HG03457 (cell line): ENCODE measurements around the gene GRIP2.

Source experiments
- ATAC-seq: cut with Tn5 transposase; IDR thresholded peaks from one replicate; pipeline ENCODE4 v1.9.1; 2021; ENCODE audit warnings: moderate number of reproducible peaks; ENCODE audit not compliant: unreplicated experiment

The GRIP2 gene

GRCh38 chr3:14539742-14540491 is at the start of gene GRIP2:
Gene GRIP2 (minus strand): TSS chr3:14540342. CDS start chr3:14540308, 34 bp downstream.
- ATAC-seq, result no peak

GRCh38 chr3:14588425-14589112 is 48.4 kb upstream of the GRIP2 start:
- no peak for ATAC-seq

DNA sequence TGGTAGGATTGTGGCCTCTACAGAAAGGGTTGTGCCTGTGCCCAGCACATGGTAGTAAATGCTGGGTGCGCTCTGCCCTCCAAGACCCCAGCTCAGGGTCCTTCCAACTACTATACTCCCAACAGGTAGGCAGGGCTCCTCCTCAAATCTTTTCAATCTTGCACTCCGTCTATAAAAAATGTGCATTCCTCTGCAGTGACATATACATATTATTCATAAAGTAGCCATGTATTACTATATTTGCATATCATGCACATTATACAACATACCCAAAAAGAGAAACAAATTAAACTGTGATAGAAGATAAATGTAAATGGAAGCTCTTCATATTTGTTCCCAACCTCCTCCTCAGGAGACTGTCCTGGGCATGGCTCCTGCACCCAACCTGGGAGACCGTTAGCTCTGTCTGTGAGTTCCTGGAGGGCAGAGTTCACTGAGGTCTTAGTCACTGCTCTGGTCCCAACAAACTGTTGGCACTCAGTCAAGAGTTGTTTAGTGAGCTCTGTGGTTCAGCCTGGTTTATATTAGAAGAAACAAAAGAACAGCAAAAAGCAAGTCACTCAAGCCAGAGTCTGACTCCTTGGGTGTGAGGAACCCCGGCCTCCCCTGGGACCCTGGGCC is 47.7 kb upstream of the GRIP2 start:
- no peak for ATAC-seq

DNA sequence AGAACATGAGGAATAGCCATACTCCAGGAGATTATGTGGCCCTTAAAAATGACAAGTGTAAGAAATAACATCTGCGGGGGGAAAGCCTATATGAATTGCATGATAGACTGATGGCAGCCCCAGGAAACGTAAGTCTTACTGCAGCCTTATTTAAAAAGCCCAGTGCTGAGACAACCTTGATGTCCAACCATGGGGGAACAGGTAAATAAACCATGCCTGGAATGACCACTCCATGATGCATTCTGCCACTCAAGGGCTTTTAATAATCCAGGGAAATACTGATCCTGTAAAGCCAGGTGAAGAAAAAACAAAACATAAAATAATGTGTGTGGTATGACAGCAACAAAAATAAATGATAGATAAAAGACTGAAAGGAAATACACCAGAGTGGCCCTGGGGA is 46.5 kb upstream of the GRIP2 start:
- ATAC-seq, result no peak

DNA sequence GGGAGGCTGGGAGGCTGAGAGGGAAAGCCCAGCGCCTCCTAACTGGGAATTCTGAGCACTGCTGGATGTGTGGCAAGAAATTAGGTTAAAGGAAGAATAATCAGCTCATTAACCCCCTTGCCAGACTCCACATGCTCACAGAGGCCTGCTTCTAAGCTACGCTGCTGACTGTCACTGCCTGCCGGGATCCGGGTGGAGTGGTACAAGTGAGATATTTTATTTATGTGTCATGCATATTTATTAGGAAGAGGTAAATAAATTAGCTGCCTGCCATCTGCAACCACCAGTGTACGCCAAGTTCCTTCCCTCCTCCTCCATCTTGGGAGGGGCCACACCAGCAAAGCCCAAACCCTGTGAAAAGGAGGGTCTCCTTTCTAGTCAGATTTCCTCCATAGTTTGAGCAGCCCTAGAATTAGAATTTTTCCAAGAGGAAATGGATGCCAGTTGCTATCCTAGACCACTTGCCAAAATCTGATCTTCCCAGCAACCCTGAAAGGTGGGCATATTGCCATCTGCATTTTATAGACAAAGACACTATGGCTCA is 43.5 kb upstream of the GRIP2 start:
- no peak for ATAC-seq

GRCh38 chr3:14582045-14582410 is 41.9 kb upstream of the GRIP2 start:
- ATAC-seq, result no peak

DNA sequence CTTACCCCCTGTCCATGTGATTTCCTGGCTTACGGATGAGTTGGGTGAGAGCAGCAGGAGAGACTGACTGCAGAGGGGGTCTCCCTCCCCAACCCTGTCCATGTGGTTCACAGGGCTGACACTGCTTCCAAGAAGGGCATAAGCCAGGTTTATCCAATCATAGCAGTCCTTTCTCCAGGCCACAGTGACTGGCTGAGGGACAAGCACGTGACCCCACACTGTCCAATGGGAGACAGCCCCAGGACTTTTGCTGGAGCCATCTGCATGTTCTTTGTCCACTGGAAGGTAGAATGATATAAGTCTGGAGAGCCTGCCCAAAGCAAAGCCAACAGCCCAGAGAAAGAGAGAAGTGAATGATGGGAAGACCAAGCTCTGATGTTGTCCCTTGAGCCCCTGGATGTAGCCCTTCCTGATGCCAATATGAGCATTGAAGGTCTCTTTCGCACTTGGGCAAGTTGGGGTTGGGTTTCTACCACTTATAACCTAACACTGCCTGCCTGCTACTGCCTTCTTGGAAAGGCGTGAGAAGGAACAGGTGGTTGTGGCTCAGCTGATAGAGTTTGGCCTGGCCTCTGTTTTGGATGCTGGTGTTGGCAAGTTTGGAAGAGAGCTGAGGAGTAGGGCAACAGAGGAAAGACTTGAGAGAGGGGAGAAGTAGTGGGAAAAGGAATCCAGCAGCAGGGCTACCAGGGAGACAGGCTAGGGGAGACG is 41.3 kb upstream of the GRIP2 start:
- ATAC-seq, result no peak

- ATAC-seq, result no peak
Measured at GRCh38 chr3:14577897-14578296, 37.8 kb upstream of the GRIP2 start.

DNA sequence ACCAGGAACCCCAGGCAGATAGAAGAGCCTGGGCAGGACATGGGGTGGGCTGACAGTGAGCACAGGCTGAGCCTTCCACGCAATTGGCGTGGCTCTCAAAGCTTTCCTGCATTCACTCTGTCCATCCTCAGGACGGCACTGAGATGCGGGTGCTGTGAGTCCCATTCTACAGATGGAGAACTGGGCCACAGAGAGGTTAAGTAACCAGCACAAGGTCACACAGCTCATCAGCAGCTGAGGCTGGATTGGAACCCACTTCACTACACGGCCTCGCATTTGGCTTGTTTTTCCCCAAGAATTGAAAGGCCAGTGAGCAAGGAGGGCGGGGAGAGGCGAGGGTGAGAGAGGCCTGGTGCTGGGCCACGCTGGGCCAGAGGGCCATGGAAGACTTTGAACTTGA is 36.0 kb upstream of the GRIP2 start:
- ATAC-seq, result no peak

DNA sequence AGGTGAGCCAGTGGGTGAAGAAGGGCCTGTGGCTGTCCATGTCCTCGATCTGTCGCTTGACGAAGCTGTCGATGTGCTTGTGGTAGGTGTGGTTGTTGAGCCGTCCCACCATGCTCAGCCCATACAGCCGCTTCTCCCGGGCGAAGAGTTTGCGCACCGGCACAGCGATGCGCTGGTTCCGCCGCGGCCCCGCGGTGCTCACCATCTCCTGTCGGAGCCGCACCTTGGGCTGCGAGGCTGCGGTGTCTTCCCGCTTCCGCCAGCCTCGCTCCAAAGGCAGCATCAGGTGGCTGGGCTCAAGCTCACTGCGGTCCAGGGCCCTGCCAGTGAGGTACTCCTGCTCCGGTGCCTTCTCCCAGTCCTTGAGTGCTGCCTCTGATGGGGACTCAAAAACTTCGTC is 34.0 kb upstream of the GRIP2 start:
- no peak for ATAC-seq

GRCh38 chr3:14573706-14574105 is 33.6 kb upstream of the GRIP2 start:
- ATAC-seq, result no peak

- ATAC-seq, result no peak
Measured at GRCh38 chr3:14570864-14571263, 30.7 kb upstream of the GRIP2 start.

DNA sequence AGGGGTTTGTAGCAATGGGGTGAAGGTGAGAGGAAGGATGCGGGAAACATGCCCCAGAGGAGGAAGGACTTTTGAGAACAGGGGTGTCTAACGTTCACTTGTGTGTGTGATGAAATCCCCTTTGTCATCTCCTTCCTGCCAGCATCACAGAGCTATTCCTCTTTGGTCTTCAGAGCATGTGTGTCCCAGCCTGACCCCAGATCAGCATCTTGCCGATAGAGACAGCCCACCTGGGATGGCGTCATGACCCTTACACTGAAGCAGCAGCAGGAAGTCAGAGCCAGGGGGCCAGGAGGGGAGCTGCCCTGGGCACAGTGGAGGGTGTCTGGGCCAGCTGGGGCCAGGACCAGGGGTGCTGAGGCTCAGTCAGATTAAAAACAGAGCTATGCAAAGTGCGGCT is 29.9 kb upstream of the GRIP2 start:
- ATAC-seq, result no peak

- ATAC-seq, result no peak
Measured at GRCh38 chr3:14569474-14570000, 29.4 kb upstream of the GRIP2 start.

DNA sequence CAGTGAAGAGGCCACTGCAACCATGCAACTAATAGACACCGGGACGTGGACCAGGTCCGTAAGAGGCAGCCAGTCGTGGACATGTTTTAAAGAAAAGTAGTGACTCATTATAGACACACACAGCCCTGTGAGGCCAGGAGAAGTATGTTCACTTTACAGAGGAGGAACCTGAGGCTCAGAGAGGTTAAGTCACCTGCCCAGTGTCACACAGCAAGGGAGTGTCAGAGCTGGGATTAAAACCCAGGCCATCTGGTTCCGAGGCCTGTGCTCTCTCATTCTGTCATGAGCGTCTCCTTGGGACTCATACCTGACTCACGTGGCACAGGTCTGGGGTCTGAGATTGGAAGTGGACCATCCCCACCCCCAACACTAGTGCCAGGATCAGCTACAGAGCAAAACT is 28.1 kb upstream of the GRIP2 start:
- no peak for ATAC-seq

- no peak for ATAC-seq
Measured at GRCh38 chr3:14566812-14567211, 26.7 kb upstream of the GRIP2 start.

- no peak for ATAC-seq
Measured at GRCh38 chr3:14565868-14566588, 25.9 kb upstream of the GRIP2 start.

DNA sequence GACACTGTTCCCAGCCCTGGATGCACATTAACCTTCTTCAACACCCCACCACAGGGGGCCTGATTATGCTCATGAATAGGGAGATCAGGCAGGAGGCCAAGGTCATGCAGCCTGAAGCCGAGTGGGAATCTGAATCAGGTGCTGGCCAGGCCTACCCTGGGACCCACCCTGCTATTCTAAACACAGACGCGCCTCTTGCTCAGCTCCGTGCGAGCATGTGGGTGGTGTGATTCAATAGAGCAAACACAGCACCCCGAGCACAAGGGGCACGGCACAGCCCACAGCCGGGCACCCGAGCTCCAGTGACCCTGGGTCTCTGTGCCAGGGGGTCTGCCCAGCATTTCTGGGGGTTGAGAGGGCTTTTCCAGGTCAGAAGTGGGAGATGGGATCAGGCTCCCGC is 24.6 kb upstream of the GRIP2 start:
- no peak for ATAC-seq

DNA sequence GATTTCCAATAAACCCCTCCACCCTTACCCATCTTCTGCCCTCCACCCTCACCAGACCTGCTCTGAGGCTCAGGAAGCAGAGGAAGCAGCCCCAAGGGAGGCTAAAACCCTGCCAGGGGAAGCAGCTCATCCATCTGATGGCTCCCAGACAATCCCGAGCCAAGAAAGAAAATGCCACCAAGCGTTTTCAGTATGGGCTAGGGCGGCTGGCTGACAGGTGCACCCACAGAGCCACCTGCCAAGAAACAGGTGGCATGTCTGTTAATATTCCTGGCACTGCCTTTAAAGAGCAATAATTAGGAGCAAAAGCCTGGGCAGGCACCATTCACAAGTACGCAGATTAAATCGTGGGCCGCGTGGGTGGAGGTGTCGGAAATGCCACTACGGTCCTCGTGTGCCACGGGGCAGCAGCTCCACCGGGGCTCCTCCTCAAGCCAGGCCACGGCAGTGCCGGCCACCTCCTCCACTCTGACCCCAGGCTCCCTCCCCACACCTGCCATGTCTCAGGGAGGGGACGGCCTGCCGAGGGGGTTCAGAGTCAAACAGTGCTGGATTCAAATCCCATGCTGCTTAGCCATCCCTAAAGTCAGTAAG is 23.9 kb upstream of the GRIP2 start:
- ATAC-seq, result no peak
